Cardiac fibroblast (primary cell): ENCODE results near the gene CRADD.

Source experiments
- DNase-seq, 2 donors: peaks; one replicate each; pipeline versions ENCODE4 v3.0.0 to v3.0.0-alpha.2; 2010; ENCODE audit warnings: low read depth in 2 of 2
- H3K4me3 ChIP-seq, 2 donors: replicated peaks in 1 of 2; 1 replicate in 1 of 2; 2 replicates in 1 of 2; pipeline ENCODE4 v1.5.1; 2011; ENCODE audit warnings: low read depth in 2 of 2, low read length in 2 of 2, mild to moderate bottlenecking in 2 of 2, moderate library complexity in 1 of 2
- TF ChIP-seq, protein P1 (sequence below): IDR thresholded peaks from one replicate; pipeline ENCODE4 v1.5.1; 2011; ENCODE audit warnings: low read depth, mild to moderate bottlenecking, low read length, inconsistent platforms

Gene CRADD

DNA sequence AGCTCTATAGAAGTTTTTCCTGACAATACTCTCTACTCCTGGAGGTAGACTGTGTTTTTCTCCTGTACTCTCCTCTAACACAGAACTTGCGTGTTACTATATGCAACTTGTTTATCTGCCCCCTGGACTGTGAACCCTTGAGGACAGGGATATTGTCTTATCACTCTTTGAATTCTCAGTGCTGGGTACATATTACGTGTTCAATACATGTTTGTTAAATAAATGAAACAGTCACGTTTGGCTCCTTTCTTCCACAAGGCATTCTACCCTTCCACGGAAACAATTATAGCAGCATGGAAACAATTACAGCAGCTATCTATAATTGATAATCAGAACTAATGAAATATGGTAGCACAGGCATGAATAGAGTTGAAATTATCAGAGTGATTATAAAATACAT, 50.7 kb downstream of the CRADD start:
- TF ChIP-seq, protein P1, sequence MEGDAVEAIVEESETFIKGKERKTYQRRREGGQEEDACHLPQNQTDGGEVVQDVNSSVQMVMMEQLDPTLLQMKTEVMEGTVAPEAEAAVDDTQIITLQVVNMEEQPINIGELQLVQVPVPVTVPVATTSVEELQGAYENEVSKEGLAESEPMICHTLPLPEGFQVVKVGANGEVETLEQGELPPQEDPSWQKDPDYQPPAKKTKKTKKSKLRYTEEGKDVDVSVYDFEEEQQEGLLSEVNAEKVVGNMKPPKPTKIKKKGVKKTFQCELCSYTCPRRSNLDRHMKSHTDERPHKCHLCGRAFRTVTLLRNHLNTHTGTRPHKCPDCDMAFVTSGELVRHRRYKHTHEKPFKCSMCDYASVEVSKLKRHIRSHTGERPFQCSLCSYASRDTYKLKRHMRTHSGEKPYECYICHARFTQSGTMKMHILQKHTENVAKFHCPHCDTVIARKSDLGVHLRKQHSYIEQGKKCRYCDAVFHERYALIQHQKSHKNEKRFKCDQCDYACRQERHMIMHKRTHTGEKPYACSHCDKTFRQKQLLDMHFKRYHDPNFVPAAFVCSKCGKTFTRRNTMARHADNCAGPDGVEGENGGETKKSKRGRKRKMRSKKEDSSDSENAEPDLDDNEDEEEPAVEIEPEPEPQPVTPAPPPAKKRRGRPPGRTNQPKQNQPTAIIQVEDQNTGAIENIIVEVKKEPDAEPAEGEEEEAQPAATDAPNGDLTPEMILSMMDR: no peak
- DNase-seq: no peak
- no peak overlapping the region for H3K4me3 ChIP-seq

DNA sequence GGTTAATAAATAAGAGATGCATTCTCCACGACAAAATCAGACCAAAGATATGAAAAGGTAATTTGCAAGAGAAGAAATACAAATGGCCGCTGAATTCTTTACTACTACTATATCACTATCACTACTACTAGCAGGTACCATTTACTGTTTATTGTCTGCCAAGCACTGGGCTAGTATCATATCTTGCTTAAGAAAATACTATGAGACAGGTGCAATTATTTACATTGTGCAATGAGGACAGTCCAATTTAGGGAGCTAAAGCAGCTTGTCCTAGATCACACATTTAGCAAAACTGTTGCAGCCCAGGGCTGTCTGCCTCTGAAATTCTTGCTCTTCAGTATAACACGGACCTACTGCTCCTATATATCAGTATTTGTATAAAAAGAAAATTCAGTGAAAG, 52.8 kb downstream of the CRADD start:
- no peak for DNase-seq
- no peak overlapping the region for H3K4me3 ChIP-seq
- TF ChIP-seq, protein P1: no peak

DNA sequence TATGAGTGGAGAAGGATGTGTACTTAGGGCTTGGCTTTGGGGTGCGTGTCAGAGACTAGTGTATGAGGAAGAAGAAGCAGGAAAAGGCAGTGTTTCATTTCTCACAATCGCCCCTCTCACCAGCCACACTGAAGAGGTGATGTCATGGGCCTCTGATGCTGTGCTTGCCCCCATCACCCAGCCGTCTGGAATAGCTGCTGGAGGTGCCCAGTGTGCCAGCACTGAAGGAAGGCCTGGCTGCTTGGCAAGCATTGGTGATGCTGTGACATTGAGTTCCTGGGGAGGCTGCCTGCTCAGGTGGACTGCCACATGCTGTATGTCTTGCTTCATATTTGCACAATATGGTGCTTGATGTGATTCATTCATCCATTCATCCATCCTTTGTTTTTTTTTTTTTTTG, 56.2 kb downstream of the CRADD start:
- TF ChIP-seq, protein P1: no peak
- no peak overlapping the region for H3K4me3 ChIP-seq
- peak in 1 of 2 donors; percentile 37 for DNase-seq

DNA sequence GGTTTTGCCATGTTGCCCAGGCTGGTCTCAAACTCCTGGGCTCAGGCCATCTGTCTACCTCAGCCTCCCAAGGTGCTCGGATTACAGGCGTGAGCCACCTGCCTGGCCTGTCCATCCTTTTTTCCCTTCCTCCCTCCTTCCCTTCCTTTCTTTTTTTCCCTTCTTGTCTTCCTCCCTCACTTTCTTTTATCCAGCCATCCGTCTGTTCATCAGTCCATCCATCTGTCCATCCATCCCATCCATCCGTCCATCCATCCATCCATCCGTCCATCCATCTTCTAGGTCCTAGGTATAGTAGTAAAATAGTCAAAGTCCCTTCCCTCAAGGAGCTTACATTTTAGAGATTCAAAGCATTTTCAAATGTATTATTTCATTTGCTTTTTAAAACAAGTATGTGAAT, 56.8 kb downstream of the CRADD start:
- DNase-seq: no peak
- TF ChIP-seq, protein P1: no peak
- no peak overlapping the region for H3K4me3 ChIP-seq

DNA sequence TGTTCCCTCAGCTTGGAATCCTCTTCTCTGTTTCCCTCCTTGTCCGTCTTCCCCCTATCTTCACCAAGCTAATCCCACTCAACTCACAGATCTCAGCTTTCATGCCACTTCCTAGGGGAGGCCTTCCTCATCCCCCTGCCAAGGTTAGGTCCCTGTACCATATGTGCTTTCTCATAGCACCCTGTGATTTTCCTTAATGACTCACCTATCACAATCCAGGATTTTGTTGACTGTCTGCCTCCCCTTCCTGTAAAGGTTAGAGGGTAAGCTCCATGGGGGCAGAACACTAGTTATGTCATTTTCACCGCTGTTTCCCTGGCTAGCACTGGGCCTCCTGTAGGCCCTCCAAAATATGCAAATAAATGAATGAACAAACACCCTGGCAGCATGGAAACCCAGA, 57.6 kb downstream of the CRADD start:
- no peak overlapping the region for H3K4me3 ChIP-seq
- peak; percentile 16 to 23 for DNase-seq
- TF ChIP-seq, protein P1: no peak

DNA sequence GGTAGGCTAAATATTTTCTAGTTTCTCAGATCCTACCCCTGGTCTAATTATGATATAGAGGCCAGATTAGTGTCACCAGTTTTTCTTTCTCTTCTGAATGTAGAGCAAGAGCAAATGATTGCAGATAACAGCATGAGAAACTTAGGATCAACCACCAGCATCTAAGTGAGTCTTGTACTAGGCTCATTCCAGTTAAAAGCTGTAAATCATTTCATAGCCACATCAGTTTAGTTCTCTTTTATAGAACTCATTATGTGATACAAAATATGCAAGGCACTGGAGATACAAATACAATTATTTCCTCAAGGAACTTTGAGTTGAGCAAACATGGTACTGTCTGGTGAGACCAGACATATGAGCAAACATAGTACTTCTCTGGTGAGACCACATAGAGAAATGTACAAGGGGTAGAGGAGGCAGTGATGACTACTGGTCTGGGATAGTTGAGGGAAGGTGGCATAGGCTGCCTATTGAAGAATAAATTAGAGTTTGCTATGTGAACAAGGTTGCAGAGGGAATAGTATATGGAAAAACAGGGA, 59.5 kb downstream of the CRADD start:
- no peak overlapping the region for H3K4me3 ChIP-seq
- DNase-seq: no peak
- TF ChIP-seq, protein P1: no peak
